Measurements from ENCODE around the gene FAAP20. TPM values are rescaled to one million over a fixed set of nuclear protein-coding genes. Genes with fewer than 3 reads are reported as not detected.

Gene FAAP20
- total and polyA plus RNA-seq, 3 donors from 2014 or later: 65.5 to 72.6 (median 72.0) TPM

GRCh38 chr1:2195785-2196184, 1.2 kb upstream of the FAAP20 start:
- no peak for DNase-seq
- TF ChIP-seq CTCF (IDR thresholded peaks at IDR 0.05) (no peak), POLR2A (IDR thresholded peaks at IDR 0.05) (no peak)
- 59% methylated on average over 11 of the region's 11 CpGs; no CpG with 5 or more reads in 1 of the 2 donors for WGBS, 2 donors
- Histone ChIP-seq H3K9me3 (no peaks in the 10 kb centered on the region), H3K27ac (peak overlapping the region; percentile 92 to 93), H3K4me3 (no peak overlapping the region), H3K27me3 (no peaks in the 10 kb centered on the region), H3K36me3 (ENCODE audit: low read depth, missing control alignments) (no peaks in the 10 kb centered on the region), H3K4me1 (peaks cover 39% of the 10 kb centered on the region)
- intact Hi-C loops (cut with DNase I; ENCODE audit: low total_unique reads): loop anchor here (5.0 kb wide), 1 partner anchor 187 kb away; no protein-coding TSS in a partner anchor

- H3K4me3 ChIP-seq: peak overlapping the region; percentile 66 to 71
- no peaks in the 10 kb centered on the region for H3K27me3 ChIP-seq
- 0 to 3% methylated on average over 8 to 29 of the region's 35 CpGs for WGBS, 2 donors
- peak; percentile 89 for DNase-seq
- H3K9me3 ChIP-seq: no peaks in the 10 kb centered on the region
- TF ChIP-seq POLR2A (IDR thresholded peaks at IDR 0.05): no peak
- peak; percentile 82 to 90 (median 82) for TF ChIP-seq CTCF (IDR thresholded peaks at IDR 0.05)
- H3K36me3 ChIP-seq (ENCODE audit: low read depth, missing control alignments): no peaks in the 10 kb centered on the region
- peaks cover 46% of the 10 kb centered on the region for H3K4me1 ChIP-seq
- intact Hi-C loops (cut with DNase I; ENCODE audit: low total_unique reads): loop anchor here (5.0 kb wide), 1 partner anchor 187 kb away; no protein-coding TSS in a partner anchor
- peak overlapping the region; percentile 92 to 93 for H3K27ac ChIP-seq
Measured at GRCh38 chr1:2194898-2195673, 514 bp upstream of the FAAP20 start.

- Histone ChIP-seq H3K27me3 (no peaks in the 10 kb centered on the region), H3K27ac (peak overlapping the region; percentile 63 to 93), H3K4me3 (peak overlapping the region; percentile 66 to 71), H3K36me3 (ENCODE audit: low read depth, missing control alignments) (no peaks in the 10 kb centered on the region), H3K4me1 (peaks cover 43% of the 10 kb centered on the region), H3K9me3 (no peaks in the 10 kb centered on the region)
- DNase-seq: no peak
- no peak for TF ChIP-seq CTCF (IDR thresholded peaks at IDR 0.05)
- TF ChIP-seq POLR2A (IDR thresholded peaks at IDR 0.05): no peak
- WGBS, 2 donors: 33 to 47% methylated on average over 23 to 43 of the region's 44 CpGs
- intact Hi-C loops (cut with DNase I; ENCODE audit: low total_unique reads): no loop called here
Measured at GRCh38 chr1:2193514-2194281, 874 bp downstream of the FAAP20 start.

GRCh38 chr1:2192031-2192995, 2.3 kb downstream of the FAAP20 start:
- H3K4me3 ChIP-seq: no peak overlapping the region
- peaks cover 43% of the 10 kb centered on the region for H3K4me1 ChIP-seq
- H3K27me3 ChIP-seq: no peaks in the 10 kb centered on the region
- peak; percentile 64 for DNase-seq
- H3K9me3 ChIP-seq: no peaks in the 10 kb centered on the region
- 66 to 68% methylated on average over 30 of the region's 30 CpGs for WGBS, 2 donors
- peak overlapping the region; percentile 49 to 93 for H3K27ac ChIP-seq
- intact Hi-C loops (cut with DNase I; ENCODE audit: low total_unique reads): no loop called here
- TF ChIP-seq CTCF (IDR thresholded peaks at IDR 0.05) (no peak), POLR2A (IDR thresholded peaks at IDR 0.05) (no peak)
- H3K36me3 ChIP-seq (ENCODE audit: low read depth, missing control alignments): no peaks in the 10 kb centered on the region

All from testis (tissue), 3 donors.